K562 (cell line): ENCODE data around the gene ATG4D. TPM values are rescaled to one million over a fixed set of nuclear protein-coding genes. Genes with fewer than 3 reads are reported as not detected.

Source experiments
- BMI1 ChIP-seq: fragments of 150-350 bp; IDR thresholded peaks from 2 replicates; pipeline ENCODE4 v1.6.1; 2014; ENCODE audit warnings: low read length
- DACH1 ChIP-seq: fragments of 450-650 bp; IDR thresholded peaks from 2 replicates; pipeline ENCODE4 v1.6.1; 2018; ENCODE audit not compliant: partially characterized antibody
- ETS2 ChIP-seq: IDR thresholded peaks from 2 replicates; pipeline ENCODE4 v1.6.1; 2016; ENCODE audit warnings: borderline replicate concordance, missing genetic modification characterization, mild to moderate bottlenecking, moderate library complexity, missing compliant biosample characterization; ENCODE audit not compliant: poor library complexity, severe bottlenecking
- EWSR1 ChIP-seq: fragments of 450-650 bp; IDR thresholded peaks from 2 replicates; pipeline ENCODE4 v1.6.1; 2018; ENCODE audit warnings: borderline replicate concordance, mild to moderate bottlenecking, low read depth, moderate library complexity; ENCODE audit not compliant: partially characterized antibody
- FOSL1 ChIP-seq: fragments of 200-800 bp; sonication (Bioruptor generic); conservative IDR thresholded peaks from 2 replicates; pipeline ENCODE4 v1.6.1; 2016; ENCODE audit warnings: missing genetic modification characterization, missing compliant biosample characterization
- MCM3 ChIP-seq: fragments of 450-650 bp; IDR thresholded peaks from 2 replicates; pipeline ENCODE4 v1.6.1; 2016
- MED1 ChIP-seq: sonication (generic); formaldehyde crosslinking; IDR thresholded peaks from 2 replicates; pipeline ENCODE4 v1.8.1; 2023; ENCODE audit warnings: missing genetic modification reagents, borderline replicate concordance
- MIER1 ChIP-seq: fragments of 450-650 bp; IDR thresholded peaks from 2 replicates; pipeline ENCODE4 v1.6.1; 2016; ENCODE audit warnings: antibody characterized with exemption, mild to moderate bottlenecking, low read depth
- MTA1 ChIP-seq: fragments of 450-650 bp; IDR thresholded peaks from 2 replicates; pipeline ENCODE4 v1.6.1; 2017; ENCODE audit warnings: borderline replicate concordance
- NFIX ChIP-seq: fragments of 250-450 bp; sonication (Bioruptor Pico); IDR thresholded peaks from 2 replicates; pipeline ENCODE4 v1.4.0; 2020; ENCODE audit warnings: low read depth, mild to moderate bottlenecking, moderate library complexity
- SMARCC2 ChIP-seq: fragments of 450-650 bp; IDR thresholded peaks from 2 replicates; pipeline ENCODE4 v1.6.1; 2017; ENCODE audit warnings: antibody characterized with exemption, moderate library complexity, mild to moderate bottlenecking, low read depth
- SRF ChIP-seq, 2 experiments: fragments of 250-450, 450-650 bp in 1 of 2; sonication (Bioruptor Pico) in 1 of 2; sonication (generic) in 1 of 2; formaldehyde crosslinking; IDR thresholded peaks; 2 replicates each; pipeline versions ENCODE4 v1.5.0 to v1.5.1; 2020 to 2022; ENCODE audit warnings: mild to moderate bottlenecking in 1 of 2, missing genetic modification reagents in 1 of 2
- STAT5A ChIP-seq: IDR thresholded peaks from 2 replicates; pipeline ENCODE4 v1.6.1; 2012; ENCODE audit warnings: low read length, inconsistent platforms, borderline replicate concordance
- TBP ChIP-seq: optimal IDR thresholded peaks from 2 replicates; pipeline ENCODE3; 2011; ENCODE audit warnings: low read depth, low read length, improper control_type of control experiment
- TRIM24 ChIP-seq, 2 experiments: fragments of 450-650 bp; IDR thresholded peaks; 2 replicates each; pipeline ENCODE4 v1.6.1; 2016
- ZEB2 ChIP-seq: fragments of 450-650 bp; IDR thresholded peaks from 2 replicates; pipeline ENCODE4 v1.6.1; 2016
- ZFP1 ChIP-seq: fragments of 450-650 bp; formaldehyde crosslinking; IDR thresholded peaks from 2 replicates; pipeline ENCODE4 v1.4.0; 2020; ENCODE audit warnings: mild to moderate bottlenecking, mixed read lengths
- ZKSCAN1 ChIP-seq: fragments of 150-350 bp; IDR thresholded peaks from 2 replicates; pipeline ENCODE4 v1.6.1; 2016; ENCODE audit warnings: low read depth, low read length
- ZNF584 ChIP-seq: fragments of 200-800 bp; sonication (Bioruptor generic); IDR thresholded peaks from 2 replicates; pipeline ENCODE4 v1.6.1; 2016; ENCODE audit warnings: low read depth, mild to moderate bottlenecking, missing genetic modification characterization, missing compliant biosample characterization
- ZNF696 ChIP-seq: fragments of 250-450 bp; sonication (Bioruptor Pico); conservative IDR thresholded peaks from 2 replicates; pipeline ENCODE4 v1.4.0; 2020; ENCODE audit warnings: mild to moderate bottlenecking, moderate library complexity
- ZNF778 ChIP-seq: fragments of 450-650 bp; formaldehyde crosslinking; IDR thresholded peaks from 2 replicates; pipeline ENCODE4 v1.4.0; 2020; ENCODE audit warnings: mild to moderate bottlenecking, moderate library complexity
- ZSCAN29 ChIP-seq: fragments of 450-650 bp; IDR thresholded peaks from 2 replicates; pipeline ENCODE4 v1.6.1; 2017
- polyA plus RNA-seq, 8 experiments: library from polyadenylated mRNA; depleted of rRNA in 4 of 8; stranded (reverse) in 5 of 8; unstranded in 3 of 8; fragments of >200 nt; fragmentation: Nextera tagmentation in 2 of 8; fragmentation: Illumina TruSeq in 1 of 8; extraction: Ambion mirVana in 2 of 8; extraction: Trizol in 1 of 8; gene quantifications; 2 replicates each; pipeline versions ENCODE4 v1.2.1 to v1.2.3, GENCODE V29; 2011 to 2014; ENCODE audit warnings: inconsistent platforms in 1 of 8, missing spikeins in 1 of 8
- total RNA-seq, 7 experiments: library from RNA; depleted of rRNA in 6 of 7; stranded (reverse); fragments of >200 nt in 6 of 7; fragmentation: Illumina TruSeq in 2 of 7; extraction: Trizol in 2 of 7; gene quantifications; 2 replicates each; pipeline versions ENCODE4 v1.2.1 to v1.2.3, GENCODE V29; 2011 to 2021; ENCODE audit warnings: low replicate concordance in 1 of 7
- TF ChIP-seq, protein P1 (sequence below): fragments of 450-650 bp; formaldehyde crosslinking; IDR thresholded peaks from 2 replicates; pipeline ENCODE4 v1.4.0; 2020; ENCODE audit warnings: mild to moderate bottlenecking
- TF ChIP-seq, protein P2 (sequence below): fragments of 450-650 bp; IDR thresholded peaks from 2 replicates; pipeline ENCODE4 v1.6.1; 2016; ENCODE audit warnings: antibody characterized with exemption
- TF ChIP-seq, protein P3 (sequence below): fragments of 450-650 bp; IDR thresholded peaks from one replicate; pipeline ENCODE4 v1.6.1; 2018; ENCODE audit warnings: mild to moderate bottlenecking, moderate library complexity; ENCODE audit not compliant: partially characterized antibody
- TF ChIP-seq, protein P4 (sequence below): sonication (generic); formaldehyde crosslinking; IDR thresholded peaks from 2 replicates; pipeline ENCODE4 v1.8.1; 2023; ENCODE audit warnings: mild to moderate bottlenecking, missing genetic modification reagents

ATG4D gene
- total and polyA plus RNA-seq, 9 of the 15 experiments (the other 6 are each of a cell fraction or from before 2014, with no cell fraction given) = 0.51 to 66.1 (median 22.9) TPM

DNA sequence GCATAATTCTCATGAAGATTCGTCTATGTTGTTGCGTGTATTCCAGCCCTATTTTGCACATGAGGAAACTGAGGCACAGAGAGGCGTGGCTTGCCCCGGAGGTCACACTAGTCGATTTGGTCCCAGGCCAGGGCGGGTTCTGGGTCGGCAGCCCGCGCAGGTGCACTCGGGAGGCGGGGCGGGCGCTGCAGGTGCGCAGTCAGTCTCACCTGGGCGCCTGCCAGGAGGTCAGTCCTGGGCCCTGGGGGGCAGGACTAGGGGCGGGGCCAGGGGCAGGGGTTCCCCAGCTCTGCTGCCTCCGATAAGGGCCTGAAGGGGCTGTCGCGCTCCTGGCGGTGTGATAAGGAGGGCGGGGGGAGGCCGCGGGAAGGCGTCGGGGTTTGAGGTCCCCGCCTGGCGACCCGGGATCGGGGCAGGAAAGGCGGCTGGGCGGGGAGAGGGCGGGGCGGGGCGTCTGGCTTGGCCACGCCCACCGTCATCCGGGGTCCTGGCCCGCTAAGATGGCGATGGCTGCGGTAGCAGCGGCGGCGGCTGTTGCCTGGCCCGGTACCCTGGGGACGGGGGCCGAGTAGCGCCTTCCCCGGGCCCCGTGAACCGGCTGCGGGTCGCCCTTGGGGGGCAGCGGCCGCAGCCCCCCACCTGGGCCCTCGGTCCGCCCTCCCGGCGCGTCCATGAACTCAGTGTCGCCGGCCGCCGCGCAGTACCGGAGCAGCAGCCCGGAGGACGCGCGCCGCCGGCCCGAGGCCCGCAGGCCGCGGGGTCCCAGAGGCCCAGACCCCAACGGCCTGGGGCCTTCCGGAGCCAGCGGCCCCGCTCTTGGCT, at the start of gene ATG4D (continued):
- TF ChIP-seq, protein P1, sequence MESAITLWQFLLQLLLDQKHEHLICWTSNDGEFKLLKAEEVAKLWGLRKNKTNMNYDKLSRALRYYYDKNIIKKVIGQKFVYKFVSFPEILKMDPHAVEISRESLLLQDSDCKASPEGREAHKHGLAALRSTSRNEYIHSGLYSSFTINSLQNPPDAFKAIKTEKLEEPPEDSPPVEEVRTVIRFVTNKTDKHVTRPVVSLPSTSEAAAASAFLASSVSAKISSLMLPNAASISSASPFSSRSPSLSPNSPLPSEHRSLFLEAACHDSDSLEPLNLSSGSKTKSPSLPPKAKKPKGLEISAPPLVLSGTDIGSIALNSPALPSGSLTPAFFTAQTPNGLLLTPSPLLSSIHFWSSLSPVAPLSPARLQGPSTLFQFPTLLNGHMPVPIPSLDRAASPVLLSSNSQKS (CRISPR knock-in tag) = no peak
- TF ChIP-seq ZSCAN29 (no peak), ZNF696 (CRISPR knock-in tag) (no peak), TRIM24 (IDR thresholded peaks at IDR 0.05) (peak; percentile 57 to 81; a peak in 3 of 4 replicates), BMI1 (no peak), ZEB2 (peak; percentile 96), ZNF778 (CRISPR knock-in tag) (no peak), MCM3 (no peak), SRF (CRISPR knock-in tag; IDR thresholded peaks at IDR 0.05) (peak in 1 of 2 experiments; percentile 35; a peak in 1 of 4 replicates), STAT5A (peak; percentile 70; the same call in 1 of the 2 replicates), MIER1 (no peak), MED1 (no peak), ZKSCAN1 (no peak), FOSL1 (0 out of 2 replicates have a peak, but pooled peaks have one; percentile 35), ETS2 (tag) (no peak), TBP (peak; percentile 90), MTA1 (0 out of 2 replicates have a peak, but pooled peaks have one; percentile 18), NFIX (CRISPR knock-in tag) (no peak), EWSR1 (no peak), ZNF584 (CRISPR knock-in tag) (no peak), SMARCC2 (no peak), DACH1 (peak; percentile 12), ZFP1 (CRISPR knock-in tag) (no peak)
- TF ChIP-seq, protein P2, sequence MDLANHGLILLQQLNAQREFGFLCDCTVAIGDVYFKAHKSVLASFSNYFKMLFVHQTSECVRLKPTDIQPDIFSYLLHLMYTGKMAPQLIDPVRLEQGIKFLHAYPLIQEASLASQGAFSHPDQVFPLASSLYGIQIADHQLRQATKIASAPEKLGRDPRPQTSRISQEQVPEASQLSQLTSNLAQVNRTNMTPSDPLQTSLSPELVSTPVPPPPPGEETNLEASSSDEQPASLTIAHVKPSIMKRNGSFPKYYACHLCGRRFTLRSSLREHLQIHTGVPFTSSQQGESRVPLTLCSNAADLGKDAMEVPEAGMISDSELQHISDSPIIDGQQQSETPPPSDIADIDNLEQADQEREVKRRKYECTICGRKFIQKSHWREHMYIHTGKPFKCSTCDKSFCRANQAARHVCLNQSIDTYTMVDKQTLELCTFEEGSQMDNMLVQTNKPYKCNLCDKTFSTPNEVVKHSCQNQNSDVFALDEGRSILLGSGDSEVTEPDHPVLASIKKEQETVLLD = peak; percentile 82
- TF ChIP-seq, protein P3, sequence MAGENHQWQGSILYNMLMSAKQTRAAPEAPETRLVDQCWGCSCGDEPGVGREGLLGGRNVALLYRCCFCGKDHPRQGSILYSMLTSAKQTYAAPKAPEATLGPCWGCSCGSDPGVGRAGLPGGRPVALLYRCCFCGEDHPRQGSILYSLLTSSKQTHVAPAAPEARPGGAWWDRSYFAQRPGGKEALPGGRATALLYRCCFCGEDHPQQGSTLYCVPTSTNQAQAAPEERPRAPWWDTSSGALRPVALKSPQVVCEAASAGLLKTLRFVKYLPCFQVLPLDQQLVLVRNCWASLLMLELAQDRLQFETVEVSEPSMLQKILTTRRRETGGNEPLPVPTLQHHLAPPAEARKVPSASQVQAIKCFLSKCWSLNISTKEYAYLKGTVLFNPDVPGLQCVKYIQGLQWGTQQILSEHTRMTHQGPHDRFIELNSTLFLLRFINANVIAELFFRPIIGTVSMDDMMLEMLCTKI = no peak
- TF ChIP-seq, protein P4, sequence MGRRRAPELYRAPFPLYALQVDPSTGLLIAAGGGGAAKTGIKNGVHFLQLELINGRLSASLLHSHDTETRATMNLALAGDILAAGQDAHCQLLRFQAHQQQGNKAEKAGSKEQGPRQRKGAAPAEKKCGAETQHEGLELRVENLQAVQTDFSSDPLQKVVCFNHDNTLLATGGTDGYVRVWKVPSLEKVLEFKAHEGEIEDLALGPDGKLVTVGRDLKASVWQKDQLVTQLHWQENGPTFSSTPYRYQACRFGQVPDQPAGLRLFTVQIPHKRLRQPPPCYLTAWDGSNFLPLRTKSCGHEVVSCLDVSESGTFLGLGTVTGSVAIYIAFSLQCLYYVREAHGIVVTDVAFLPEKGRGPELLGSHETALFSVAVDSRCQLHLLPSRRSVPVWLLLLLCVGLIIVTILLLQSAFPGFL = no peak
